ENCODE results near the gene CAMKK1.

GRCh38 chr17:3838206-3838605, 54.6 kb downstream of the CAMKK1 start:
- TF ChIP-seq EZH2 (IDR thresholded peaks at IDR 0.05) (no peak), POLR2AphosphoS5 (IDR thresholded peaks at IDR 0.05; ENCODE audit: borderline replicate concordance, low read depth, low read length) (no peak), FOXP2 (optimal IDR thresholded peaks at IDR 0.05; ENCODE audit: control extremely low read depth, extremely low read length, insufficient read depth) (no peak)

Data from SK-N-MC (cell line).